ENCODE results near the gene ALG14. TPM values are rescaled to one million over a fixed set of nuclear protein-coding genes. Genes with fewer than 3 reads are reported as not detected.

Gene ALG14
- total RNA-seq, 1 experiment from 2014 or later, result 5.7 TPM

- no peaks in the 10 kb centered on the region for H3K36me3 ChIP-seq (ENCODE audit: control insufficient read depth in 1 of 2, insufficient read depth in 2 of 2, low read length in 2 of 2)
- no peaks in the 10 kb centered on the region for H3K9me2 ChIP-seq (ENCODE audit: insufficient read depth)
- H3K9ac ChIP-seq (ENCODE audit: low read length), result no peak overlapping the region
- TF ChIP-seq SIN3A (IDR thresholded peaks at IDR 0.05; ENCODE audit: low read depth) (no peak), ELF1 (IDR thresholded peaks at IDR 0.05; ENCODE audit: borderline replicate concordance, low read depth) (no peak), POLR2A (IDR thresholded peaks at IDR 0.05; ENCODE audit: borderline replicate concordance, extremely low read depth, insufficient read depth, insufficient read length) (no peak), JUND (IDR thresholded peaks at IDR 0.05) (no peak), FOSL1 (IDR thresholded peaks at IDR 0.05; ENCODE audit: low read depth) (no peak), SP1 (IDR thresholded peaks at IDR 0.05; ENCODE audit: low read depth) (no peak), CEBPB (IDR thresholded peaks at IDR 0.05; ENCODE audit: low read depth) (no peak), SRF (IDR thresholded peaks at IDR 0.05; ENCODE audit: low read depth) (no peak), EGR1 (IDR thresholded peaks at IDR 0.05; ENCODE audit: low read depth) (no peak), RAD21 (IDR thresholded peaks at IDR 0.05; ENCODE audit: low read depth) (no peak), REST (IDR thresholded peaks at IDR 0.05; ENCODE audit: low read depth) (no peak), CTCF (IDR thresholded peaks at IDR 0.05 in 2 of 3, conservative IDR thresholded peaks at IDR 0.05 in 1 of 3; ENCODE audit: borderline replicate concordance in 1 of 3, insufficient read depth in 1 of 3, low read depth in 2 of 3, low read length in 2 of 3) (no peak), TCF7L2 (IDR thresholded peaks at IDR 0.05; ENCODE audit: borderline replicate concordance, extremely low read depth, insufficient read depth, insufficient read length) (no peak), YY1 (IDR thresholded peaks at IDR 0.05; ENCODE audit: extremely low read depth, insufficient replicate concordance, low read depth, low read length) (no peak), POLR2AphosphoS5 (IDR thresholded peaks at IDR 0.05; ENCODE audit: low read depth, low read length) (no peak), MAX (IDR thresholded peaks at IDR 0.05) (no peak), ATF3 (IDR thresholded peaks at IDR 0.05) (no peak), EZH2phosphoT487 (IDR thresholded peaks at IDR 0.05; ENCODE audit: borderline replicate concordance) (no peak), CBX3 (IDR thresholded peaks at IDR 0.05; ENCODE audit: low read depth) (no peak), EZH2 (IDR thresholded peaks at IDR 0.05) (no peak)
- ATAC-seq, result no peak
- H3K4me3 ChIP-seq (replicated peaks in 1 of 2; ENCODE audit: low read depth in 1 of 2, low read length in 2 of 2), result no peak overlapping the region
- ChIA-PET CTCF (interaction anchor here (0.8 kb wide), 1 partner anchor 9 kb away, joined by 4 read pairs; no protein-coding TSS in a partner anchor), POLR2A (no interaction called here), RAD21 (ENCODE audit: low non-redundant PET in 1 of 2, low total read pairs in 2 of 2, uncharacterized antibody in 2 of 2, unreplicated experiment in 2 of 2) (no interaction called here)
- no peaks in the 10 kb centered on the region for H4K20me1 ChIP-seq (ENCODE audit: insufficient read depth)
- H3K4me1 ChIP-seq (ENCODE audit: control insufficient read depth in 1 of 2, insufficient read depth in 2 of 2, low read length in 2 of 2), result no peaks in the 10 kb centered on the region
- H3K79me2 ChIP-seq (ENCODE audit: insufficient read depth, low read length), result no peaks in the 10 kb centered on the region
- H3K27me3 ChIP-seq (ENCODE audit: insufficient read depth, low read length), result no peaks in the 10 kb centered on the region
- H3K4me2 ChIP-seq (ENCODE audit: low read length), result no peak overlapping the region
- BruUV-seq (replicated peaks), result no TSS peak
- H3K9me3 ChIP-seq (ENCODE audit: control insufficient read depth in 1 of 2, insufficient read depth in 1 of 2, low read depth in 1 of 2, low read length in 2 of 2), result no peaks in the 10 kb centered on the region
- intact Hi-C loops (cut with micrococcal nuclease), result no loop called here
- DNase-seq (ENCODE audit: low read depth, low spot score), result no peak
- no peak overlapping the region for H3K27ac ChIP-seq (ENCODE audit: low read depth, low read length)
- no peak overlapping the region for H2AFZ ChIP-seq (ENCODE audit: low read depth, low read length, poor library complexity, severe bottlenecking)
Observed at GRCh38 chr1:95049935-95050334, 22.8 kb downstream of the ALG14 start.

Data from HCT116 (cell line).